GM11168 (cell line): ENCODE results near the gene CHST13.

ENCODE experiments used
- in situ Hi-C: fragments of 300-500 bp; cut with MboI; formaldehyde crosslinking; loops from one replicate; pipeline ENCODE4 v1.12.0; 2022; ENCODE audit warnings: low sequenced_read_pairs; ENCODE audit not compliant: unreplicated experiment

The CHST13 gene

DNA sequence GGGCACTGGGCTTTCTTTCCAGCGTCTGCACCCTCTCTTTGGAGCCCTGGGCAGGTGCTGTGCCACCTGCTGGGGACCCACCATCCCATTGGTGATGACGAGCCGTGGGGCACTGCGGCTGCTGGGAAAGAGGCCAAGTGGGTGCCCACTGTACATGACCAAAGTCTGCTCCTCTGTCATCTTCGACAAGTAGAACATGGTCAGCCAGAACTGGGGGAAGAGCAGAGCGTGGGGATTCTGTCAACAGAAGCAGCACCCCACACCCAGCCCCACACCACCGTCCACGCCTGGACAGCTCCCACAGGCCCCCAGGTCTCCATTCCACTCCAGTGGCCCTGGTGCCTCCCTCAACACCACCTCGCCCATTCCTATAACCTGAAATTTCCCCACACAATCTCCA, 16.1 kb upstream of the CHST13 start:
- in situ Hi-C loops, result no loop called here

DNA sequence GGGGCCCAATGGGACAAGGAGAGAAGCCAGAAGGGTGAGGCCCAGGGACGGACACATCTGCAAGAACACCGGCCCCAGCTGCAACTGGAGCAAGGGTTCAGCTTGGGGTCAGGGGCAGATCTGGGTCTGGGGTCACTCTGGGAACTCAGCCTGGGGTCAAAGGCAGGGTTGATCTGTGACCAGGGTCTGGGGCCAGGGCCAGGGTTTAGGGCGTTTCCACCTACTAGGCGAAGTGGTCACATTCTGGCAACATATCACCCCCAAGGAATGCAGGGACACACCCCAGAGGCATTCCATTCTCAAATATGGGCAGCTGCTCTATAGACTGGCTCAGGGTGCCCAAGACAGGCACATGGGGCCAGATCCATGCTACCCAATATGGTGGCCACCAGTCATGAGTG, 15.4 kb upstream of the CHST13 start:
- in situ Hi-C loops, result no loop called here

DNA sequence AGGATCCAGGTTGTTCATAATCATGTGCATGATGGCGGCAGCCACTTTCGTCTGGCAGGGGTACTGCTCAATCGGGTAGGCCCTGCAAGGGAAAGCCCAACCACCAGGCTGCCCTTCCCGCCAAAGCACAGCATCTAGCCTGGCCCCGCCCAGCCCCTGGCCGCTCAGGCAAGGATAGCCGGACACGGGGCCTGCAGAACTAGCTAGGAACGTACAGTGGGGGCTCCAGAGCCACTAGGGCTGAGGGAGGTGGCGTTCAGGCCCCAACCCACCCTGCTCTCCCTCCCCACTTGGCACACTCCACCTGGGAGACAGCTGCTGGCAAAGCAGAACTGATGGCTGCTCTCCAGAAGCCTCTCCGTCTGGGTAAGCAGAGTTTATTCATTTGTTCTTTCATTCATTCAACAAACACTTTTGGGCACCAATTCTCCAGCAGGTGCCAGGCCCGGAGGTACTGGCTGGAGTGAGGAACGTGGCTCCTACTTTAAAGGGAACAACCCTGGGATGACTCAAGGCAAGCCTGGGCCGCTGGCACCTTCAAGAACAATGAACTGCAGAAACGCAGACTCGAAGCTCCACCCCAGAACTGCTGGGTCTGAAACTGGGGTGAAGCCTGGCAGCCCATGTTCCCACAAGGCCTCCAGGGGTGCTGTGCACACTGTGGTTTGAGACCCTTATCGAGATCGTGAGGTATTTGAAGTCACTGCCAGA, 14.2 kb upstream of the CHST13 start:
- in situ Hi-C loops, result no loop called here

DNA sequence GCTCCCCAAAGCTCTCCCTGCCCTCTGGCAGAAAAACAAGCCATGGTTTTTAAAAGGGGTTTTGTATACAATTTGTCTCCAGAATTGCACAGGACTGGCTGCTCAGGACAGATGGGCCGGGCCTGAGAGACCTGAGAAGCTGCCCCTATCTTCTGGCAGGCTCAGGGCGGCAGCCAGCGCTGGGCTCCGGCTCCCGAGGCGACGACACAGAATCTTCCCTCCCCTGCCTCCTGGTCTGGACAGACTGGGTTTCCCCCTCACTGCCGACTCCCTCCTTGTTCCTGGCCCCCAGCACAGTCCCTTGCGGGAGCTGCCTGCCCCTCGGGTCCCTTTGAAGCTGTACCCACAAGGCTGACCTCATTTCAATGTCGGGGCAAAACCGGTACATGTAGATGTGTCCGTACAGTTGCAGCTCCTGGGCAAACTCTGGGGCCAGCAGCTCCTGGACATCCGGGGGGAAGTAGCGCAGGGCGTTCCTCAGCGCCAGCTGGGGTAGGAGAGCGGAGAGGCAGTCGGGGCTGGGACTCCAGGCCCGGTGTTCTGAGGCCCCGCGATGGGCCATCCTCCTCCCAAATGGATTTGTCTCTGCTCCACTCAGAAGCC, 13.5 kb upstream of the CHST13 start:
- in situ Hi-C loops, result no loop called here

DNA sequence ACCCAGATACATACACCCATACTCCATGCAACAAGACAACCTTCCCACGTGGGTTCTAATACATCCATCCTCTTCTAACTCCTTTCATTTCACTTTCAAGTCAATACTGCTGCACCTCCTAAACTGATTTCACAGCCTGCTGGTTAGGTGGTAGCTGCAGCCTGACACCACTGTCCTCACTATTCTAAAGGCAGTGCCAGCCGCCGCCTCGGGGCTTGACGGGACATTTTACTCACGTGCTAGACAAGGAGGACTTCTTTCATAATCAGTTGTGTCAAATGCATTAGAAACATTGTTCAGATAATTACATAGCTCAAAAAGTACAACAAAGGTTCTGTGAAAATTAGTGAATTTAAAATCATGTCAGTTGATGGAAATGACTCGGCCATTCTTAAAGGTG, 12.7 kb upstream of the CHST13 start:
- in situ Hi-C loops, result no loop called here

DNA sequence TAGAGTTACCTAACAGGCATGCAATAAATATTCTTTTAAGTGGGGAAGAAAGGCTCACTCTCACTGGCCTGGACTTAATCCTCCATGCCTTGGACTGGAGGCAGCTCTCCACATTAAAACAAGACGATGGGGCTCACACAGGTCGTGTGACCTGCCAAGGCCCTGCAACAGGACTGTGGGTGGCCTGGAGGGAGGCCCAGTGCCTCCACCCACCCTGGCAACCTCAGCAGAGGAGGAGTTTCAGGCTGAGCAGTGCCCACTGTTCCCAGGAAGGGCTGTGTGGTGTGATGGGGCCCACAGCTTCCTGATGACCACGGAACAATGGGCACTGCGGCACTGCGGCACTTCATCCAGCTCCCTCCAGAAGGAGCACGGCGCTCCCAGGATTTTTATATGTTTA, 11.9 kb upstream of the CHST13 start:
- in situ Hi-C loops, result no loop called here

DNA sequence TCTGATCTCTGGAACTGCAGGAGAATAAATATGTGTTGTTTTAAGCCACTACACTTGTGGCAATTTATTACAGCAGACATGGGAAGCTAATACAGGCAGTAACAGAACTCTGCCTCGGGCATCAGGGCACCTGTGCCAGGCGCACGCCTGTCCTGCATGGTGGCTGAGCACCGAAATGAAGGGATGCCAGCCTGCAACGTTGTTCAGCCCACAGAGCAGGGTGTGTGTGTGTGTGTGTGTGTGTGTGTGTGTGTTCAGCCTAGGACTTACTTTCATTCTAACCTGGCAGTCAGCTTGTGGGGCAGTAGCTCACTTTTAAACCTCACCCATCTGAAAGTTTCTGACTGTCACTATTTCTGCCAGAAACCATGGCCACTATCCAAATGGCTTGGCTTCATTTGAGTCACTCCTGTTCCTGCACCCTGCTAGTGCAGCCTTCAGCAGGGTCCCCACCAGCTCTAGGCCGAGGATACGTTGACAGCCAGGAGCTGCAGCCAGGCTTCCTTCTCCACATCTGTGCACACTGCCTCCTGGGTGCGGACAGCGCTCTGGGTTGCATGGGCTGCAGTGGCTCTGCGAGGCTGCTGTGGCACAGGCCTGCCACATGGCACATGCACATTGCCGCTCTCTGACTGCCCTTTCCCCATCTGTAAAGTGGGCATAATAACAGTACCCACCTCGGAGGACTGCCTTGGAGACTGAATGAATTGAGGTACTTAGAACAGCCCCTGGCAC, 10.9 kb upstream of the CHST13 start:
- in situ Hi-C loops, result no loop called here

DNA sequence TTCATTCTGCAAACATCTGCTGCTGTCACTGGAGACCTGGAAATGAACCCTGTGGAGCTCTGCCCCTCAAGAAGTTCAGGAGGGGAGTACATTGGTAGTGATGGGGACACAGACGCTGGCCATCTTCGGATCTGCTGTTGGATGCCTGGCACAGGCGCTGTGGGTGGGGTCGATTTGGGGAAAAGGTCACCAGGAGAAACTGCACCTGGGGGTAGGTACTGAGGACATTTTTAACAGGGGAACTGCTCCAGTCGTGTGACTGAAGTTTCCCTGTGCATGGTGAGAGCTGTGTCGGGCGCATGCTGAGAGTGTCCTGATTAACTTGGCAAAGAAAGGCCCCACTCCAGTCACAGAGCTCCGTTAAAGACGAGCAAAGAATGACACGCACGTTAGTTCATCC, 9.8 kb upstream of the CHST13 start:
- in situ Hi-C loops, result no loop called here

DNA sequence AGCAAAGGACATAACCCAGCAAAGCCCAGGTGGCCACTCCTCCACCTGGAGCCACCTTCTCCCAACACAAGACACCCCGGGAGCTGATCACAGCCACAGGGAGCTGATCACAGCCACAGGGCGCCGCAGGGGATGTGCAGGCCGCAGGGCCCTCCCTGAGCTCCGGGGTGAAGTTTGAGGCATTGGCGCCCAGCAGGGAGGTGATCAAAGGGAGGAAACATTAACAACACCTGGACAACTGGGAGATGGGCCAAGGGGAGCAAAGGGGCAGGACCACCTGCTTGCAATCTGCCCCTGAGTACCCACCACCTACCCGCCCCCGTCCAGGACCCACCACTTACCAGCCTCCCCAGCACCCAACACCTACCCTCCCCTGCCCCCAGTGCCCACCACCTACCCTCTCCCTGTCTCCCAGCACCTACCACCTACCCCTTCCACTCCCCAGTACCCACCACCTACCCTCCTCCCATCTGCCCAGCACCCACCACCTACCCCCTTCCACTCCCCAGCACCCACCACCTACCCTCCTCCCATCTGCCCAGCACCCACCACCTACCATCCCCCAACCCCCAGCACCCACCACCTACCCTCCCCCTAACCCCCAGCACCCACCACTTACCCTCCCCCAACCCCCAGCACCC, 8.8 kb upstream of the CHST13 start:
- in situ Hi-C loops, result no loop called here

DNA sequence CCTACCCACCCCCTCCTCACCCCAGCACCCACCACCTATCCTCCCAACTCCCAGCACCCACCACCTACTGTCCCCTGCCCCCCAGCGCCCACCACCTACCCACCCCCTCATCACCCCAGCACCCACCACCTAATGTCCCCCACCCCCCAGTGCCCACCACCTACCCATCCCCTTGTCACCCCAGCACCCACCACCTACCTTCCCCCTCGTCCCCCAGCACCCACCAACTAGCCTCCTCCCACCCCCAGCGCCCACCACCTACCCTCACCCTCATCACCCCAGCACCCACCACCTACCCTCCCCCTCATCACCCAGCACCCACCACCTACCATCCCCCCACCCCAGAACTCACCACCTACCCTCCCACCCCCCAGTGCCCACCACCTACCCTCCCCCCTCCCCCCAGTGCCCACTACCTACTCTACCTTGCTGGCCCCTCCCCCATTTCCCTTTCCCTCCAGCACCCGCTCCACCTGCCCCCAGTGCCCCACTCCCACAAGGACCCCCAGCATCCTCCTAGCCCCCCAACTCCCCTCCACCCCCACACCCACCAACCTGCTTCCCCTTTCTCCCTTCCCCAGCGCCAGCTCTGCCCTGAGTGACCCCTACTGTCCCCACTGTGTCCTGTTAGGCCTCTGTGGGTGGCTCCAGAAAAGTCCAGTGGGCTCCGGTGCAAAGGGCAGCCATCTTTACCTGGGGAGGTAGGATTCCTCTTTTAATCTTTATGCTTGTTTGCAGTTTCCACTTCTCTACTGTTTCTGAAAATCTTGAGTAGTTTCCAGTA, 7.6 kb upstream of the CHST13 start:
- in situ Hi-C loops, result no loop called here

DNA sequence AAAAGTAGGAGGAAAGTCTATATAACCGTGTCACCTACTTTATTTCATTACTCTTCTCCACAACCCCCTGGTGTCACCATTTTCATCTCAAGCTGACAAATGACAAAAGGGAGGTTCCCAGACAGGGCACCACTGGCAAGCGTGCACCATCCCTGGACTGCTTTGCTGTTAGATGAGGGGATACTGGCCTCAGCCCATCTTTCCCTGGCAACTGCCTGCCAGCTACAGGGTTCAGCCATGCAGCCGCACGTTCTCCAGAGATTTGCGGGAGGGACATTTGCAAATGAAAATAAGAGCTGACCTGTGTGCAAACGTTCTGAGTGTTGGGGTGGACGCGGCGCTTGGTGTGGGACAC, 7.0 kb upstream of the CHST13 start:
- in situ Hi-C loops, result no loop called here

DNA sequence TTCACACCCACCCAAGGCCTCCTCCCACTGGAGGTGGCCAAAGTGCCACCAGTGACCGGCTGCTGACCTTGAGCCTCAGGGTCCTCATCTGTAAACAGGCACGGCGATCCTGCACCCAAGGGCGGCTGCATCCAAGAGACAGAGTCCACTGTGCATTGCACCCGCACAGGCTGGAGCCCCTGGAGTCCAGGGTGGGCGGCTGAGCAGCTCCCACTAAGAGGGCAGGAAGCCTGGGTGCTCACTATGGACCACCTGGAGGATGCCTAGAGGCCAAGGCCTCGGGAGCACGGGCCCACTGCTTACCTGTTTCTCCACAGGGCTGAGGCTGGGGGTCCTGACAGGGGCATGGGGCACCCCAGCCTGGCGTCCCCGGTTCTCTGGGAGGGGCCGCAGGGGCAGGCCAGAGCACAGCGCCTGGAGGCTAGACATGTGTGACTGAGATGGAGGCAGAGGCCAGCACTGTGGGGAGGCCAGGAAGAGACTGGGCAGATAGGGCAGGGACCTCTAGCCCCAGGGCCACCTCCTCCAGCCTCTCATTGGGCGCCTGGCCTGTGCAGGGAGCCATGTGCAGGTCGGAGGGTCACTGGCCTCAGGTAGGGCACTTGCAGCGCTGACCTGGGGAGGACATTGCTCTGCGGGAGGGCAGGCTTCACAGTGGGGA, 6.5 kb upstream of the CHST13 start, which contains the start of gene UROC1:
Gene UROC1 (minus strand): TSS at position 483 of the 661 bp plus-strand sequence. CDS start 54 bp downstream, at position 429.
- in situ Hi-C loops, result no loop called here

DNA sequence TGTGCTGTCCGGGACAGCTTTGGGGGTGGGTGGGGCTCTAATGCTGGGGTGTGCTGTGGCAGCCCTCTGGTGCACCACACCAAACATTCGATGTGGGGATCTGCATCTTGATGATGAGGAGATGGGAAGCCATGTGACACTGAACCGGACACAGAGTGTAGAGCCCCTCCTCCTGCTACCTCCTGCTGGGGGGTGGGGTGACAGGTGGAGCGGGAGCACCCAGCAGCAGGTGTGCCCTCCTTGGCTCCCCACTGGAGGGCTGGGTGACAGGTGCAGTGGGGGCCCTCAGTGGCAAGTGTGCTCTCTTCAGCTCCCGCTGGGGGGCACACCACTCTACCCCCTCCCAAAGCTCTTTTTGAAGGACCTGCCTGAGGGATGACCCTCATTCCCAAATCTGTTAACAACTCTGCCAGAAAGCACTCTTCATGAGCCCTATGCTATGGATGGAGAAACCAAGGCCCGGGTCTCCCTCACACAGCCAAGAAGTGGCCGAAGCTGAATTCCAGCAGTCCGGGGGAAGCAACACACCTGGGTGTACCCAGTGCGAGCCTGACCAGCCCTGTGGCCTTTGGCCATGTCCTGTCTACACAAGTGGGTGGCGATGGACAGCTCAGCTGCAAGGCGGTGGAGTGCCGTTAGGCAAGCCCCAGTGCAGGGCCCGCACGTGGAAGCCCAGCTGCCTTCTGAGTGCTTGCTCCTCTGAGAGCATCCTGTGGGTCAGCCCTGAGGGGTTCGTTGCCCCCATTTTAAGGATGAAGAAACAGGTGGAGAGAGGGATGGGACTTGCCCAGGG, 5.8 kb upstream of the CHST13 start:
- in situ Hi-C loops, result no loop called here

DNA sequence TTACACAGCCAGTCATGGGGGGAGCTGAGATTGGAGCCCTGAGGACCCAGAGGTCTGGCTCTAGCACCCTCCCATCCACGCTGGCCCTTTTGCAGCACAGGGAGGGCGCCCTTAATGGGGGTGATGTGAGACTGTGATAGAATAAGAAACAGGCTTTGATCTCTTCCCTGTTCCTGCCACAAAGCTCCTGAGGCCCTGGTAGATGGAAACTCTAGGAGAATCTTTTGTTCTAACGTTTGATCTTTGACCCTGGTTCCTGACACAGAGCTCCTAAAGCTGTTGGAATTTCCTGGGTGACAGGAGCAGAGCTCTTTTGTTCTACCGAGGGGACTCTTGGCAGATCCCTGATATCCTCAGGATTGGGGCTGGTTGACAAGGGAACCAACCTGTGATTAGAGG, 5.2 kb upstream of the CHST13 start:
- in situ Hi-C loops, result no loop called here

DNA sequence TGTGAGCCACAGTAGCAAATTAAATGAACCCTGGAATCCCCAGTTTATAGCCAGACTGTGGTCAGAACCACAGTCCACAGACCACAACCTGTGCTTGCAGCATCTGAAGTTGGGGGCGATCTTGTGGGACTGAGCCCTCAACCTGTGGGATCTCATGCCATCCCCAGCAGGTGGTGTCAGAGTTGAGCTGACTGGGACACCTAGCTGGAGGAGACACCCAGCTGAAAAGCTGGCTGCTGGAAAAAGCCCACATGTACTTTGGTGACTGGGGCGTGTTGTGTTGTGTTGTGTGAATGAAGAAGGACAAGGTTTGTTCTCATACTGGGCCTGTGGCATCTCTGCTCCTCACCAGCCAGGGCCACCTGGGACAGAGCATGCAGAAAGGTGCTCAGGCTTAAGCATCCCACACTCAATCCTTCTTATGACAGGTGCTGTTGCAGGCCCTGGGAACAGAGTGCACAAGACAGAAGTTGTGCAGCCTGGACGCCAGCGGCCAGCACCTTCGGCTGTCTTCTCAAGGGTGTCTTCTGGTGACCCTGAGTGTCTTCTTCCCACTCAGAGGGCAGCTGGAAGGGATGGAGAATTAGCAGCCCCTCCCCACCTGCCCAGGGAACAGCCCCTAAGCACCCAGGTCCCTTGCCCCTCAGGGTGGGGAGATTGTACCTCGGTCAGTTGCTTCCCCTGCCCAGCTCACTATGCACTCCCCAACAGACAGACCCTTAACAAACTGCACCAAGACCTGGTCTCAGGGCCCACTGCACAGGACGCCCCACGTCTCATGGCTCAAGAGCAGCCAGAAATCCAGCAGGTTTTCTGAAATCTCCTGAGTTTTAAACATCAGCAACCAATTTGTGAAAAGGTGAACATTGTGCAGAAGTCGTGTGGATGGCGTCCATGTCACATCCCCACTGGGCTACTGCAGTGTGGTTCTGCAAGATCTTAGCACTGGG, 4.2 kb upstream of the CHST13 start:
- in situ Hi-C loops, result no loop called here

DNA sequence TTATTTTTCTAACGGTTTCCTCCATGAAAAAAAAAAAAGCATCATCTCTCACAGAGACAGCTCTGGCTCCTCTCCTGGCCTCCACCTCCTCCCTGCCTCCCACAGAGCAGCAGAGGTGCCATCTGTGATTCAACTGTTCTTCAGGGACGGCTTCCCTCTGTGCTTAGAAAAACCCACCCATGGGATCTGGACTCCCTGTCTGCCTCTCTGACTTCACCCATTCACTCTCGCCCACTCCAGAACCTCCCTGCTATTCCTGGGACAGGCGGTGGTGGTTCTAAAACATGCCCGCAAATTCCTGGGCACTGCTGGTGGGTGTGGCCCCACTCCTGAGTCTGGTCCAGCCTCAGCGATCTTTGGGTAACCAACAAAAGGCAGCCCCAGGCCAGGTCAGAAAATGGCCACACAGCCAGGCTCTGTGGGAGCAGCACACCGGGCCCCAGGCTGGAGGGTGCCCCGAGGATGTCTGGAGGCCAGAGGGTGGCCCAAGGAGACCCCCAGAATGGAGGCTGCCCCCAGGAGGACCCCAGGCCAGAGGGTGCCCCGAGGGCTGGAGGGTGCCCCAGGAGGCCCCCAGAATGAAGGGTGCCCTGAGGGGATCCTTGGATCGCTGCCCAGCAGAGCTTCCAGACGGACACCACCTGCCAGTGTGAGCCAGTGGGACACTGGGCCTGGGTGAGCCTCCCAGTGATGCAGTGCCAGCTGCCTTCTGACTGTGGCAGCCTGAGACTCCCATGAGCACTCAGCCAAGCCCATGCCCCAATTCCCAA, 2.6 kb upstream of the CHST13 start:
- in situ Hi-C loops, result no loop called here

DNA sequence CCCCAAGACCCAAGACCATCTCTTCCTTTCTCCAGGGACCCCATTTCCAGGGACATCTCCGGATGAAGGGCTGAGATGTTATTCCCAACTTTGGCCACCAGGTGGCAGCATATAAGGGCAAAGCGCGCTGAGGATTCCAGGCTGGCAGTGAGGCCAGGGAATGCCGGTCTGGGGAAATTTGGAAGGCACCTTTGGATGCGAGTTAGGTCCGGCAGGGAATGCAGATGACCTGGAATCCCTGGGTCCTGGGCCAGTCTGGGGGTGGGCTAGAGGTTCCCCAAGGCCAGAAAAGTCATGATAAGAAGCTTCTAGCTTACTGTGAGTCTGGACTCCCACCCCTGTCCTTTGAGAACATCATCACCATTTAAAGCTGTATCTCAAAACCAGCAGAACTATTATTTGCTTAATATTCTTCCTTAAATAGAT, 1.6 kb upstream of the CHST13 start:
- in situ Hi-C loops, result no loop called here
